ENCODE data around the gene CEMP1. TPM values are rescaled to one million over a fixed set of nuclear protein-coding genes. Genes with fewer than 3 reads are reported as not detected.

Gene CEMP1
- total and polyA plus RNA-seq, 8 donors, result 0.12 to 1.2 (median 0.71) TPM

DNA sequence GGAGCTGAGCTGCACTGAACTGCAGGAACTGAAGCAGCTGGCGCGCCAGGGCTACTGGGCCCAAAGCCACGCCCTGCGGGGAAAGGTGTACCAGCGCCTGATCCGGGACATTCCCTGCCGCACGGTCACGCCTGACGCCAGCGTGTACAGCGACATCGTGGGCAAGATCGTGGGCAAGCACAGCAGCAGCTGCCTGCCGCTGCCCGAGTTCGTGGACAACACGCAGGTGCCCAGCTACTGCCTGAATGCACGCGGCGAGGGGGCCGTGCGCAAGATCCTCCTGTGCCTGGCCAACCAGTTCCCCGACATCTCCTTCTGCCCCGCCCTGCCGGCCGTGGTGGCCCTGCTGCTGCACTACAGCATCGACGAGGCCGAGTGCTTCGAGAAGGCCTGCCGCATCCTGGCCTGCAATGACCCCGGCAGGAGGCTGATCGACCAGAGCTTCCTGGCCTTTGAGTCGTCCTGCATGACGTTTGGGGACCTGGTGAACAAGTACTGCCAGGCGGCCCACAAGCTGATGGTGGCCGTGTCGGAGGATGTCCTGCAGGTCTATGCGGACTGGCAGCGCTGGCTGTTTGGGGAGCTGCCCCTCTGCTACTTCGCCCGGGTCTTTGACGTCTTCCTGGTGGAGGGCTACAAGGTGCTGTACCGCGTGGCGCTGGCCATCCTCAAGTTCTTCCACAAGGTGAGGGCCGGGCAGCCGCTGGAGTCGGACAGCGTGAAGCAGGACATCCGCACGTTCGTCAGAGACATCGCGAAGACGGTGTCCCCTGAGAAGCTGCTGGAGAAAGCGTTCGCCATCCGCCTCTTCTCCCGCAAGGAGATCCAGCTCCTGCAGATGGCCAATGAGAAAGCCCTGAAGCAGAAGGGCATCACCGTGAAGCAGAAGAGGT, 34.7 kb downstream of the CEMP1 start:
- H3K4me3 ChIP-seq, result no peak overlapping the region
- H3K4me1 ChIP-seq, result peaks cover 17 to 18% (median 17%) of the 10 kb centered on the region in 3 donors
- H3K27ac ChIP-seq, result peak overlapping the region; percentile 13 to 33 (median 18)
- peaks cover 0 to 18% (median 0%) of the 10 kb centered on the region in 3 donors for H3K36me3 ChIP-seq
- no peaks in the 10 kb centered on the region for H3K27me3 ChIP-seq
- H3K9me3 ChIP-seq, result no peaks in the 10 kb centered on the region
- ATAC-seq (no peak), FAIRE-seq (no peak), DNase-seq (peak in 2 of 6 donors; percentile 54 to 73)
- TF ChIP-seq, protein P1, sequence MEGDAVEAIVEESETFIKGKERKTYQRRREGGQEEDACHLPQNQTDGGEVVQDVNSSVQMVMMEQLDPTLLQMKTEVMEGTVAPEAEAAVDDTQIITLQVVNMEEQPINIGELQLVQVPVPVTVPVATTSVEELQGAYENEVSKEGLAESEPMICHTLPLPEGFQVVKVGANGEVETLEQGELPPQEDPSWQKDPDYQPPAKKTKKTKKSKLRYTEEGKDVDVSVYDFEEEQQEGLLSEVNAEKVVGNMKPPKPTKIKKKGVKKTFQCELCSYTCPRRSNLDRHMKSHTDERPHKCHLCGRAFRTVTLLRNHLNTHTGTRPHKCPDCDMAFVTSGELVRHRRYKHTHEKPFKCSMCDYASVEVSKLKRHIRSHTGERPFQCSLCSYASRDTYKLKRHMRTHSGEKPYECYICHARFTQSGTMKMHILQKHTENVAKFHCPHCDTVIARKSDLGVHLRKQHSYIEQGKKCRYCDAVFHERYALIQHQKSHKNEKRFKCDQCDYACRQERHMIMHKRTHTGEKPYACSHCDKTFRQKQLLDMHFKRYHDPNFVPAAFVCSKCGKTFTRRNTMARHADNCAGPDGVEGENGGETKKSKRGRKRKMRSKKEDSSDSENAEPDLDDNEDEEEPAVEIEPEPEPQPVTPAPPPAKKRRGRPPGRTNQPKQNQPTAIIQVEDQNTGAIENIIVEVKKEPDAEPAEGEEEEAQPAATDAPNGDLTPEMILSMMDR (IDR thresholded peaks at IDR 0.05), result no peak
- intact Hi-C loops (cut with DNase I), result loop anchor here in 2 of 3 donors (5.0 to 10.0 kb wide), 3 partner anchors 62 to 192 kb away; partner anchors contain the start of gene ABCA3 (in 1 of the 2)
- WGBS, 2 donors, result 94% methylated on average over 62 of the region's 62 CpGs

DNA sequence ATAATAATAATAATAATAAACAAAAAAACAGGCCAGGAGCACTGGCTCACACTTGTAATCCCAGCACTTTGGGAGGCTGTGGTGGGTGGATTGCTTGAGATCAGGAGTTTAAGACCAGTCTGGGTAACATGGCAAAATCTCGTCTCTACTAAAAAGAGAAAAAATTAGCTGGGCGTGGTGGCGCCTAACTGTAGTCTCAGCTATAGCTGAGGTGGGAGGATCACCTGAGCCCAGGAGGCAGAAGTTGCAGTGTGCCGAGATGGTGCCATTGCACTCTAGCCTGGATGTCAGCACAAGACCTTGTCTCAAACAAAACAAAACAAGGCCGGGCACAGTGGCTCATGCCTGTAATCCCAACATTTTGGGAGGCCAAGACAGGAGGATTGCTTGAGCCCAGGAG, 36.2 kb downstream of the CEMP1 start:
- H3K36me3 ChIP-seq, result peaks cover 0 to 25% (median 0%) of the 10 kb centered on the region in 3 donors
- WGBS, 2 donors, result 90 to 95% methylated on average over 5 of the region's 5 CpGs
- TF ChIP-seq, protein P1 (IDR thresholded peaks at IDR 0.05), result no peak
- no peak for ATAC-seq
- H3K27me3 ChIP-seq, result no peaks in the 10 kb centered on the region
- no peaks in the 10 kb centered on the region for H3K9me3 ChIP-seq
- DNase-seq, result peak in 1 of 6 donors; percentile 11
- intact Hi-C loops (cut with DNase I), result loop anchor here in 2 of 3 donors (5.0 to 10.0 kb wide), 3 partner anchors 60 to 190 kb away; partner anchors contain the start of gene ABCA3 (in 1 of the 2)
- FAIRE-seq, result no peak
- no peak overlapping the region for H3K27ac ChIP-seq
- H3K4me1 ChIP-seq, result peaks cover 10 to 17% (median 17%) of the 10 kb centered on the region in 3 donors
- no peak overlapping the region for H3K4me3 ChIP-seq

GRCh38 chr16:2494616-2495015, 36.6 kb downstream of the CEMP1 start:
- DNase-seq (no peak), ATAC-seq (no peak), FAIRE-seq (no peak)
- intact Hi-C loops (cut with DNase I), result loop anchor here in 2 of 3 donors (5.0 to 10.0 kb wide), 3 partner anchors 60 to 190 kb away; partner anchors contain the start of gene ABCA3 (in 1 of the 2)
- no peak overlapping the region for H3K4me3 ChIP-seq
- WGBS, 2 donors, result 87 to 90% methylated on average over 5 of the region's 5 CpGs
- H3K9me3 ChIP-seq, result no peaks in the 10 kb centered on the region
- TF ChIP-seq, protein P1 (IDR thresholded peaks at IDR 0.05), result no peak
- H3K4me1 ChIP-seq, result peaks cover 10 to 17% (median 17%) of the 10 kb centered on the region in 3 donors
- no peak overlapping the region for H3K27ac ChIP-seq
- H3K27me3 ChIP-seq, result no peaks in the 10 kb centered on the region
- H3K36me3 ChIP-seq, result peaks cover 0 to 25% (median 0%) of the 10 kb centered on the region in 3 donors

- FAIRE-seq (no peak), ATAC-seq (no peak), DNase-seq (peak in 1 of 6 donors; percentile 15)
- intact Hi-C loops (cut with DNase I), result loop anchor here in 2 of 3 donors (10.0 kb wide), 2 partner anchors 59 to 189 kb away; no protein-coding TSS in a partner anchor
- Histone ChIP-seq H3K36me3 (peaks cover 0 to 25% (median 0%) of the 10 kb centered on the region in 3 donors), H3K9me3 (no peaks in the 10 kb centered on the region), H3K27me3 (no peaks in the 10 kb centered on the region), H3K4me1 (peaks cover 2 to 10% (median 7%) of the 10 kb centered on the region in 3 donors), H3K27ac (no peak overlapping the region), H3K4me3 (no peak overlapping the region)
- WGBS, 2 donors, result 80 to 82% methylated on average over 6 of the region's 6 CpGs
- TF ChIP-seq, protein P1 (IDR thresholded peaks at IDR 0.05), result no peak
Measured at GRCh38 chr16:2493605-2494004, 37.6 kb downstream of the CEMP1 start.
